HG03342 (cell line): Measurements from ENCODE around the gene ADORA3.

Source experiments
- ATAC-seq: cut with Tn5 transposase; IDR thresholded peaks from one replicate; pipeline ENCODE4 v1.9.1; 2021; ENCODE audit warnings: mild to moderate bottlenecking, moderate library complexity; ENCODE audit not compliant: unreplicated experiment

ADORA3 gene

DNA sequence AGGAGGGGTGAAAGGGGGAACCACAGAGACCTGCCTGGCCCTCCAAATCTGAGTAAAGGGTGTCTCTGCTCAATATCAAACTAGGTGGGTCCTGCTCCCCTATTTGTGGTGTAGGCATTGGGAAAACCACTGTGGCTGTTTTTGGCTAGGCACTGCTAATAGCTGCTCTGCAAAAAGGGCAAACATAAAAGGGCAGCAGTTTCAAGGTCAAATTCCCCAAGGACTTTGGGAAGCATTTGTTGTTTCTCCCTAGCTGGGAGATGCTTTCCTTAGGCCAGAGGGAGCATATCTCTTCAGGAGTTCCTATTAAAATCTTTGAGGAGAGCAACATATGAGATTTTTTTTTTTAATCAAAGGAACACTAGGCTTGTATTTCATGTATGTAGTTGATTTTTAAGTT is 27.2 kb downstream of the ADORA3 start:
- no peak for ATAC-seq

DNA sequence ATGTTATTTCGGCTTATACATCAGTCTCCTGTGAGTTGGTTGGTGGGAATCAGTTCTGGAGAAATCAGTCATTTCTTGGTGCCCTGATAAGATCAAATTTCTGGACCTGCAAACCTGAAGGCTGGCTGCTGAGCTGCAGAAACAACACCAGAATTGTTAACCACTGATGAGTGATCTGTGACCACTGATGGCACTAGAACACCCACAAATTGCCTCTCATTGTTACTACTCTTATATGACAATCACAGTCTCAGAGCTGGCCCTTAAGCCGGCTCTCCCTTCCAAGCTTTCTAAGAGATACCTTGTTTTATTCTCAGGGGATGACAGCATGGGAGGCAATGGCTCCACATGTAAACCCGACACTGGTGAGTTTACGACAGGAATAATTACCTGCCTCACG is 27.7 kb downstream of the ADORA3 start:
- no peak for ATAC-seq

DNA sequence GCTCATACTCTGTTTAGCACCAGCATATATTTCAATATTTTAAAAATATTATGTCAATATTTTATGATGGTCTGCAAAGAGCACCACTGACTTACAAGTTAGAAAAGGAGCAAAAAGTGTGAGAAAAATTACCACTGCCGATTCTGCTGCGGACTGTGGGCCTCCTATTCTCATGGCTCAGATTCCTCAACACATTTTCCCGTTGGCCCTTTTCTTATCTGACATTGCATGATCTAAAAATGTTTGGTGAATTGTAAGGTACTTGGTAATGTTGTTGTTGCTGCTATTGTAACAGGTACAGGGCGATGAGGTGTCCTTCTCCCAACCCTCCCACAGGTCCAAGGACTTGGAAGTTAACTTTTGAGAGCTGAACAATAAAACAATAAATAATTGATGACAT is 28.9 kb downstream of the ADORA3 start:
- ATAC-seq = no peak

DNA sequence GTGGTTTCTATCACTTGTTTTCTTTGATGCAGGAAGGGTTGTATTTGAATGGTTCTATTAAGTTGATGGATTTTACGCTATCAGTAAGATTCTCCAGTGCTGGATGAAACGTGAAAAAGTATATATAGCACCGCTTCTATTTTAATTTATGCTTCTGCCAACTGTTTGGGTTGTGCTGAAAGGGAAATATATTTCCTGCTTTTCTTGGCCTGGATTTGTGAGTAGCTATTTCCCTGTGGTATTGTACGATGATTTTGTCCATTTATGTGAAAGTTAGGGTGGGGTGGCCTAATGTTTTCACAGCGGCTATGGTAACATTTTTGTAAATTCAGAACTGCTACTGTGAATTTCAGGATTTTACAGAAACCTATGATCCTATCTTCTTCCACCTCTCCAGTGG is 29.3 kb downstream of the ADORA3 start:
- no peak for ATAC-seq

DNA sequence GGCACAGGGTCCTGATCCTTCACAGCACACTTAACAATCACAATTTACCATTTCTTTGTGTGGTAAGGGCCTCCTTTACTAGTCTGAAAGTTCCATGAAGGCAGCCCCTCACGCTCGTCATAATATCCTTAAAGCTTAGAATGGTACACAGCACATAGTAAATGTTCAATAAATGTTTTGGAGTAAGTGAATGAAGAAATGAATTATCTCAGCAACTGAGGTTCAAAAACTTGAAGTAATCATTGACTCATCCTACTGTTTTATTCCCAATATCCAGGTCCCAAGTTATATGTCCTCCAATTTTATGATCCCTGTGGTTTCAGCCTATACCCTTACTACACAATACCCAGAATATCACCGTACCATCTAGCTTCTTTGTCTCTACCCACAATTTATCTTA is 31.9 kb downstream of the ADORA3 start:
- no peak for ATAC-seq

DNA sequence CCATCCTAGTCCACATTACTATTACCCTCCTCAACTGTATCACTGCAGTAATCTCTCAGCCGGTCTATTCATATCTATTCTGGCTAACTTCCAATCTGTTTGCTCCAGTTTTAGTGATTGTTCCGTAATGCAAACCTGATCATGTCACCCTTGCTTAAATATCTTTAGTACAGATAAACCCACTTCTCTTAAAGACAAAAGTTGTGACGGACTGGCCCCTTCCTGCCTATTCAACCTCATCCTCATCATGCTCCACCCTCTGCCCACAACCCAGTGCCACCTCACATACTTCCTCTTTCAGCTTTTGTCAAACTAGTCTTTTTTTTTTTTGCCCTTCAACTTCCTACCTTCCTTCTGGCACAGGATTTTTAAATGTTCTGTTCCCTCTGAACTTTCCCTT is 32.4 kb downstream of the ADORA3 start:
- ATAC-seq = no peak

DNA sequence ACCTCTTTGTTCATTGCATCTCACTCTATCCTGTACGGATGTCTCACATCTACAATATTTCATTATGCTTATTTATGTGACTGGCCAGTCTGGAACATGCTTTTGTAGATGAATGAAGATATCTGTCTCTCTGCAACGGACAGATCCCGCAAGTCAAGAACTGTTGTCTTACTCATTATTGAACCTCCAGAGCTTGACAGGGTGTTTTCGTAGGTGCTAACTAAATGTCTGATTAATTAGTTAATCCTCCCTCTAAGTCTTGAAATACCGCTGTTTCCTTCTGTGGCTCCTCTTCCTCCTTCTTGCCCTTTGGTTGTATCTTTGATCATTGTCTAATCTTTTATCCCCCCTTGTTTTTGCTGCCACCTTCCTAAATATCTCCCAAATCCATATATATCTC is 32.8 kb downstream of the ADORA3 start:
- no peak for ATAC-seq

DNA sequence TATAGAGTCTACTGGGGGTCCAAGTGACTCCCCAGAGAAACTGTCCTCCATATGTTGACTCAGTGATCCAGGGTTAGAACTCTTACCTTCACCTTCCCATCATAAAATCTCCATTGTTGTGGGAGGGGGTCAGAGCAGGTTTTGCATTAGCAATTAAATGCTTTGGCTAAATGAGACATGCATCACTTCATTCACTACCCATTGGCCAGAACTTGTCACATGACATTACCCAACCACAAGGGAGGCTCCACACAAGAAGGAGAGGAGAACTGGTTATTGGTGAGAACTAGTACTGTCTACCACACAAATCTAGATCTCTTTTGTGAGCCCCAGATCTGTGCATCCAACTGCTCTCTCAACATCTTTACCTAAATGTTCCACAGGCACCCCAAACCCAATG is 33.9 kb downstream of the ADORA3 start:
- no peak for ATAC-seq

DNA sequence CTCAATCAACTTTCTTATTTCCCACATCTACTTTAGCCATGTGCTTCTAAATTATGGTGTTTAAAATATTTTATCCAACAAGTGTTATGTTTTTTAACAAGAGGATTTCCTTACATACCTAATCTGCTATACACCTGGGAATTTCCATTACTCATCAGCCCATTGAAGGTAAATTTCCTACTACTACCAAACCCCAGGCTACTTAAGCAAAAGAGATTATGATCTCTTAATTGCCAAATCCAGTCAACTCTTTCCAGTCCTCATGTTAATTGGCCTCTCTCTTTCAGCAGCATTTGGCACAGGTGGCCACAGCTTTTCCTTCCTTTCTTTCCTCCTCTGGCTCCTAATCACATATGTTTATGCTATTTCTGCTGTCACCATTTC is 34.7 kb downstream of the ADORA3 start:
- ATAC-seq = no peak

DNA sequence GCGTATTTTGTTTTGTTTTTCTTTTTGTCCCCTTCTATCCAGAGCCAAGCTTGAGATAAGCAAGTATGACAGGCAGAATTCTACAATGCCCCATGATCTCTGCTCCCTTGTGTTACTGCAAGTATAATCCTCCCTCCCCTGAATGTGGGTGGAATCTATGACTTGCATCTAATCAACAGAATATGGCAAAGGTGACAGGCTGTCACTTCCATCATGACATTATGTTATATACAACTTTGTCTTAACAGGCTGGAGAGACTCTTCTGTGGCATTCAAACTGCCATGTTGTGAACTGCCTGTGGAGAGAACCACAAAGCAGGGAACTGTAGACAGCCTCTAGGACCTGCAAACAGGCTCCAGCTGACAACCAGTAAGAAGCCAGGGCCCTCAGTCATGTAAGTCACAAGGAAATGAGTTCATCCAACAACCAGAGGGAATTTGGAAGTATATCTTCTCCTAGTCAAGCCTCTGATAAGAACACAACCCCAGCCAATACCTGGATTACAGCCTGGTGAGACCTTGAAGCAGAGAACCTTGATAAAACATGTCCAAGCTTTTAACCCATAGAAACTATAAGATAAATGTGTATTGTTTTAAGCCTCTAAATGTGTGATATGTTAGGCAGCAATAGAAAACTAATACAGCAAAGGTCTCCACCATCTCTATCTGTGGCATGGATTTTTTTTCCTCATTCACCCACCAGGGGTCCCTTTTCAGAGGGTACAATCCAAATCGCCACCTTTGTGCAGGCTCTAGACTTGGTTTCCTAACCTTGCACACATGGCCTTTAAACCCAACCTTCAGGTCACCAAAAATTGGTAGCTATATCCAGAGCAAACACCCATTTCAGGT is 35.3 kb downstream of the ADORA3 start:
- ATAC-seq = no peak

DNA sequence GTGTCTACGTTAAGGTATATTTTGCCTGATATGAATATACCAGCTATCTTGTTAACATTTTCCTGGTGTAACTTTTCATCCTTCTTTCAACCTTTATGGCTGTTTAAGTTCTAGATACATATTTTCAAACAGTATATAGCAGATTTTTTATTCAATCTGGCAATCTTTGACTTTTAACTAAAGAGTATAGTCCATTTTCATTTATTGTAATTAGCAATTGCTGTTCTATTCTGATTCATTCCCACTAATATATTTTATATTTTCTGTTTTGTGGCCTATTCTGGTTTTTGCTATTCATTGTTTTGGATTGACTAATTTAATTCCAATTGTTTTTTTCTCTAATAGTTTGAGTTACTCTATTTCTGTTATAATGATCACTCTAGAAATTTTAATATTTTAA is 37.0 kb downstream of the ADORA3 start:
- no peak for ATAC-seq

DNA sequence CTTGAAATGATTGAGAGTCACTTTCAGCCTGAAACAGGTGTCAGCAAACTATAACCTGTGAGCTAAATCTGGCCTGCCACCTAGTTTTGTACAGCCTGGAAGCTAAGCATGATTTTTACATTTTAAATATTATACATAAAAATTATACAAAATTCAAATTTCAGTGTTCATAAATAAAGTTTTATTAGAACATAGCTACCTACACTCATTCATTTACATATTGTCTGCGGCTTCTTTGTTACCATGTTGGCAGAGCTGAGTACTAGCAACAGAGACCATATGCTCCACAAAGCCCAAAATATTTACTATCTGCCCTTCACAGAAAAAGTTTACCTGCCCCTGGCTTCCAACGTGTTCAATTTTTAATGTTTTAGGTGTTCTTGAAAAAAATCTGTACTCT is 37.7 kb downstream of the ADORA3 start:
- ATAC-seq = no peak

DNA sequence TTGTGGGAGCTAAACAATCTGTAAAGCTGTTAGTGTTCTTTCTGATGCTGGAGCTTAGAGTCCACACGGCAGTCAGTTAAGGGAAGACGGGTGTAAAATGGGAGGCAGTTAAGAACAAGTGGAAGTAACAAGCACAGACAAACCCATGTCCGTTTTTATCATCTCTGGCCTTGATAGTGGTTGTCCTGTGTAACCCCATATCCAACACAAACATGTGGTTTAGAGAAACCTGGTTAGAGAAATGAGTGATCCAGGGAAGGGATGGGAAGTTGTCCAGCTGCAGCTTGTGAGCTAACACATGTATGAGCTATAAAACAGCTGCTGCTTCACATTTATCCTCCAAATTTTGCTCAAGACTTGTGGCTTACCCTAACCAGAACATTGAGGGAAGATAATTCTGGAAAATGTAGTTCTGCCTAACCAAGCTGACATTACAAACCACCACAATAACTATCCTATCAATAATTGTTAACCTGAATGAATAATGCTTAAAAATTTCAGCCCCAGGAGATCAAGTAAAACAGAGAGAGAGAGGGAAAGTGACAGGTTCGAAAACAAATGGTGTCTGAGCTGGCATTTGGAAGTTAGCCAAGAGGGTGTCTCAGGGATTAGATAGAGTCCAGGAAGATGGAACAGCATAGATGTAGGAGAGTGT is 40.3 kb downstream of the ADORA3 start:
- no peak for ATAC-seq

DNA sequence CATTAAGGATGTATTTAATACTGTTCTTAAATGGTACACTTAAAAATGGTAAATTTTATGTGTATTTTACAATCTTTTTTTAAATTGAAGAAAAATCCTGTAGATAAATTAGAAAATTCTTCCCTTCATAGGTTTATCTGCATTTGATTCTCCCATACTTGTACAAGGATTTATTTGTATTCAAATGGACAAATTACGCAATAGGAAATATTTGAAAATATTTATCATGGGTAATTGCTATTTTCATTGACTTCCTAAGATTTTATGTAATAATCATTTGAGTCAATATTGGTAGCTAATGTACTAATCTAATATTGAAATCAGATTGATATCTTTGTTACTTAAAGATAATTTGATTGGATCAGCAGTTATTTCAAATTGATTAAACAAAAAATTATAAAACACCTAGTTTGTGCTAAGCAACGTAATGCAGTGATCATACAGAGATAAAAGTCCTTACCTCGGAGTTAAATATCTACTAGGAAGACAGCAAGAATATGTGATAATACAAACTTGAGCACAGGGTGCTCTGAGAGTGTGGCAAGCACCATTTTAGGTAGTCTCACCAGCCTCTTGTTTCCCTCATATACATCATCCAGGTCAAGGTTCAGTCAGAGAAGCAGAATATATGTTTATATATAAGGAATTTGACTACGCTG is 40.9 kb downstream of the ADORA3 start:
- no peak for ATAC-seq

DNA sequence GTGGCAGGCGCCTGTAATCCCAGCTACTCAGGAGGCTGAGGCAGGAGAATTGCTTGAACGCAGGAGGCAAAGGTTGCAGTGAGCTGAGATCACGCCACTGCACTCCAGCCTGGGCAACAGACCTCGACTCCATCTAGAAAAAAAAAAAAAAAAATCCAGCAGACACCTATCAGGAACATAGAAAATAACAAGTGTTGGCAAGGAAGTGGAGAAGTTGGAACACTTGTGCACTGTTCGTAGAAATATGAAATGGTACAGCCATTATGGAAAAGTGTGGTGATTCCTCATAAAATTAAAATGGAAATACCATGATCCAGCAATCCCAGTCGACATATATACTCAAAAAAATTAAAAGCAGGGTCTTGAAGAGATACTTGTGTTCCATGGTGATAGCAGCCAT is 41.7 kb downstream of the ADORA3 start:
- no peak for ATAC-seq

DNA sequence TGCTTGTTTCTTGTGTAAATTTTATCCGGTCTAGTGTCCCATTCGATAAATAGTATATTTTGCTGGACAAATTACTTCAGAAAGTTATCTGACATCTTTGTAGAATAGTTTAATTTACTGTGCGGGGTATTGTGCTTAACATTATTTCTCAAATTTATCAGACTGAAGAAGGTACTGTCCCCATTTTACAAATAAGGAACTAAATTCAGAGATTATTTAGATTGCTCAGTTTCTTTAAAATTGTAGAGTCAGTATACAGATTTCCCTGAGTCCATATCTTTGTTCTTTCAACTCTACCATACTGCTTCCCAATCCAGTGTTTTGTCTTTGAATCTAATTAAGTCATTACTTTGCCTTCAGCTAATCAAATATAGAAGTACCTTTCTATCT is 47.8 kb downstream of the ADORA3 start:
- ATAC-seq = no peak

DNA sequence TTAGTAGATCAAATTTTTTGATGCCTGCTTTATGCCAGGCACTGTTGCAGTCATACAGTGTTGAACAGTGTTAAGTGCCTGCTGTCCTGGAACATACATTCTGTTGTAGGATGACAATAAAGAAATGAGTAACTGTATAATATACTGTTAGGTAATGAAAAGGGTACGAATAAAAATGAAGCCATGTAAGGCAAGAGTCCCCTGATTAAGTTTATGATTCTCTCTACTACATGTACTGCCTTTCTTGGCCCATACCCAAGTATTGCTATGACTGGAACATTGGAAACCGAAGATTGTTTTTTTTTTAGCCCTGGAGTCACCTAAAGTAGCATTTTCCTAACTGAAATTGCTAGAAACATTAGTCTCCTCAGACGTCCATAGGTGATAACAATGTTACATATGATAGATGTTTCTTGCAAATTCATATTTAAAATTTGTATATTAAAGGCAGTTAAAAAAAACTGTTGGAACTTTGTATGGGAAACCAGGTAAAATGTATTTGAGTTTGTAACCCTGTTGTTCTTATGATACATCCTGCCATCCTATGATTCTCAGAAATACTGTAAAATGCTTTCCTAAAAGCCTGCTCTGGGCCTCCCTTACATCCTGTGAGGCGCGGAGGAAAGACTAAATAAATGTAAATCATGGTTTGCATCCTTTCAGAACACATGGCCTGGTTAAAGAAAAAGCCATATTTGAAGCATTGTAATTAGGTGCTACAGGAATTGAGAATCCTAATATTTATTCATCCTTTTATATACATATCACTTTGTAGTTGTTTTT is 48.4 kb downstream of the ADORA3 start:
- no peak for ATAC-seq

DNA sequence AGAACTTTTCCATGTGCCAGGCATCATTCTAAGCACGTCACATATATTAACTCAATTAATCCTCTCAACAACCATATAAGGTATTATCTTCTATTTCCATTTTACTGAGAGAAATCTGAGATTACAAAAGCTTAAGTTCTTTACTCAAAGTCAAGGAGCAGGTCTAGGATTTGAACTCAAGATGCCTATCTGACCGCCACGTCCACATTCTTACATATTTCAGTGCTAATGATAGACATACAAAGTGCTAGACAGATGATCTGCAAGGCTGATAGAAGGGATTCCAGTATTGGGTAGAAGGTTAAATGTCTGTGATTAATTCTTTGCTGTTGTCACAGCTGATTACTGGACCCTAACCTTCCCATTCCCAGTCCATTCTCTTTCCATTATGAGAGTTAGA is 49.7 kb downstream of the ADORA3 start:
- no peak for ATAC-seq

DNA sequence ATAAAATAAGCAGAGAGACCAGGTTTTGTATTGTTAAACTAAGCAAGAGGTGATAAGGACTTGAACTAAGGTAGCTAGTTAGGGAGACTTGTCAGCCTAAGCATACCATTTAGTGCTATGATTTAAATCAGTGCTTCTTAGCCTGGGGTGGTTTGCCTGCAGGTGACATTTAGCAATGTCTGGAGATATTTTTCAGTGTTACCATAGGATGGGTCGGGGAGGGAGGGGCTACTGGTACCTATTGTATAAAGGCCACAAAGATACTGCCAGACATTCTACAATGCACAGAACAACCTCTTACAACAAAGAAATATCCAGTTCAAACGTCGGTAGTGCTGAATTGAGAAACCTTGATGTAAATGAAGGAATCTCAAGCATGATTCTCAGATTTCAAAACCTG is 50.9 kb downstream of the ADORA3 start:
- ATAC-seq = no peak

DNA sequence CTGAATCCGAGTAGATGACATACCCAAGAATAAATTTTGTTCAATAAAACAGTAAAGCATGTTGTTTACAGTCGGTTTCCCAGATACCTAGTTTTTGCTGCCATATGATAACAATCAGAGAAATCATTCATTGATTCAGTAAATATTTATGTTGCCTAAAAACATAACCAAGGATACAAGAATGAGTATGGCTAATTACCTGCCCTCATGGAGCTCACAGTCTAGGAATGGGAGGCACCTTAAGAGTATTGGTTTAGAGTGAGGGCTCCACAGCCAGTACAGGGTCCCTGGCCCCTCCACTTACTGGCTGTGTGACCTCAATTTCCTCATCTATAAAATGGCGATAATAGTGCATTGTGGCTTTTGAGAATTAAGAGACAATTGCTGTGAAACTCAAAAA is 53.2 kb downstream of the ADORA3 start:
- no peak for ATAC-seq

DNA sequence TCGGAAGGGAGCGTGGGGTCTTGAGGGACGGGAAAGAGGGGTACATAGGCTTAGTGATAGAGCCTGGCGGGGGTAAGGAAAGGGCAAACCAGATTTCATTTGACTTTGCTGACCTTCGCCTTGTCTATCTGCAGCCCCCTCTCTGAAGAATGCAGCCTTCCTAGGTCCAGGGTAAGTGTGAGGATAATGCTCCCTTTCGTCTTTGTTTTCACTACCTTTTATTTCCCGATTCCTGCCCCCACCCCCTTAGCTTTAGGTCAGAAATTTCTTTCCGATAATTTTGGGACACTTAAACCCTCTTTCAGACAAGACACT is 53.8 kb downstream of the ADORA3 start:
- no peak for ATAC-seq
